Astrocyte of the cerebellum (primary cell): ENCODE measurements around the gene KLK2.

Experiments
- DNase-seq: peaks from one replicate; pipeline ENCODE4 v3.0.0-alpha.2; 2011; ENCODE audit warnings: low read depth
- H3K4me3 ChIP-seq: 2 replicates; pipeline ENCODE4 v1.5.1; 2011; ENCODE audit warnings: mild to moderate bottlenecking, low read depth, low read length, moderate library complexity
- CTCF ChIP-seq: IDR thresholded peaks from 2 replicates; pipeline ENCODE4 v1.5.1; 2012; ENCODE audit warnings: low read length, low read depth, moderate library complexity, mild to moderate bottlenecking; ENCODE audit errors: missing control alignments
- in situ Hi-C: cut with HindIII; loops from 2 replicates; pipeline ENCODE4 v1.10.0; 2017; ENCODE audit warnings: low sequenced_read_pairs

KLK2 gene

GRCh38 chr19:50873056-50873455, at the start of gene KLK2:
KLK2 (plus strand) TSS chr19:50873439; CDS start chr19:50873474, 35 bp downstream.
- H3K4me3 ChIP-seq: no peak within 1 kb of the TSS
- TF ChIP-seq CTCF: no peak
- DNase-seq: no peak
- in situ Hi-C loops: no loop called here

GRCh38 chr19:50826492-50827240, 46.6 kb upstream of the KLK2 start:
- DNase-seq: no peak
- TF ChIP-seq CTCF: no peak
- in situ Hi-C loops: no loop called here
- no peak overlapping the region for H3K4me3 ChIP-seq

GRCh38 chr19:50827476-50827875, 45.8 kb upstream of the KLK2 start:
- H3K4me3 ChIP-seq: no peak overlapping the region
- no peak for DNase-seq
- in situ Hi-C loops: no loop called here
- no peak for TF ChIP-seq CTCF

- DNase-seq: no peak
- in situ Hi-C loops: no loop called here
- no peak overlapping the region for H3K4me3 ChIP-seq
- no peak for TF ChIP-seq CTCF
Measured at GRCh38 chr19:50829801-50830200, 43.4 kb upstream of the KLK2 start.

GRCh38 chr19:50830266-50831025, 42.8 kb upstream of the KLK2 start:
- no peak for TF ChIP-seq CTCF
- no peak overlapping the region for H3K4me3 ChIP-seq
- in situ Hi-C loops: no loop called here
- no peak for DNase-seq

GRCh38 chr19:50831026-50831396, 42.2 kb upstream of the KLK2 start:
- in situ Hi-C loops: no loop called here
- H3K4me3 ChIP-seq: no peak overlapping the region
- TF ChIP-seq CTCF: no peak

More at GRCh38 chr19:50831026-50831396, 42.2 kb upstream of the KLK2 start:
- no peak for DNase-seq
